HCT116 (cell line): ENCODE data around the gene MTMR10. TPM values are rescaled to one million over a fixed set of nuclear protein-coding genes. Genes with fewer than 3 reads are reported as not detected.

Experiments used
- ATAC-seq: fragments of 200-7000 bp; cut with Tn5 transposase; 2 replicates; pipeline ENCODE4 v1.9.1; 2020; ENCODE audit warnings: mild to moderate bottlenecking, moderate library complexity
- BruUV-seq: library from RNA; stranded (reverse); fragments of 400-500 nt; replicated peaks from 2 replicates; lab custom pipeline; 2021; lab: Mats Ljungman, UMichigan
- CTCF ChIA-PET: fragments of 300-600 bp; sonication (Branson Sonifier 250); formaldehyde crosslinking; loops from one replicate; lab custom pipeline; 2021; ENCODE audit warnings: antibody characterized with exemption; lab: Charles Lee
- POLR2A ChIA-PET: fragments of 300-600, 350-600 bp; sonication (Branson Sonifier 250); formaldehyde crosslinking; loops from one replicate; lab custom pipeline; 2021; ENCODE audit warnings: antibody characterized with exemption; lab: Charles Lee
- RAD21 ChIA-PET, 2 experiments: fragments of 300-600 bp; sonication (Branson Sonifier 250); formaldehyde crosslinking; loops; one replicate each; lab custom pipeline; 2023; ENCODE audit warnings: low total read pairs in 2 of 2; ENCODE audit not compliant: uncharacterized antibody in 2 of 2, unreplicated experiment in 2 of 2, low non-redundant PET in 1 of 2; lab: Charles Lee
- DNase-seq: peaks from one replicate; pipeline ENCODE4 v3.0.0-alpha.2; 2010; ENCODE audit warnings: low read depth, low spot score
- H2AFZ ChIP-seq: fragments of 200-600 bp; shearing (Covaris generic), sonication (generic); 2 replicates; pipeline ENCODE4 v1.6.1; 2017; ENCODE audit warnings: low read depth, mixed run types, mixed read lengths, antibody characterized with exemption, low read length; ENCODE audit not compliant: poor library complexity, severe bottlenecking
- H3K27ac ChIP-seq: 2 replicates; pipeline ENCODE4 v1.5.1; 2012; ENCODE audit warnings: low read depth, low read length
- H3K27me3 ChIP-seq: fragments of 200-600 bp; sonication (generic); 2 replicates; pipeline ENCODE4 v1.6.1; 2016; ENCODE audit warnings: mixed run types, low read length, mixed read lengths; ENCODE audit not compliant: insufficient read depth
- H3K36me3 ChIP-seq, 2 experiments: fragments of 200-500 bp in 1 of 2; fragments of 200-600 bp in 1 of 2; sonication (Bioruptor generic) in 1 of 2; sonication (generic) in 1 of 2; 2 replicates each; pipeline versions ENCODE4 v1.5.1 to v1.6.1; 2014 to 2016; ENCODE audit warnings: low read length in 2 of 2, inconsistent platforms in 1 of 2, mixed read lengths in 1 of 2, mixed run types in 1 of 2; ENCODE audit not compliant: insufficient read depth in 2 of 2, control insufficient read depth in 1 of 2
- H3K4me1 ChIP-seq, 2 experiments: fragments of 200-600 bp in 1 of 2; sonication (generic) in 1 of 2; 2 replicates each; pipeline versions ENCODE4 v1.5.1 to v1.6.1; 2012 to 2017; ENCODE audit warnings: low read length in 2 of 2, inconsistent platforms in 1 of 2, mild to moderate bottlenecking in 1 of 2, mixed read lengths in 1 of 2, mixed run types in 1 of 2, moderate library complexity in 1 of 2; ENCODE audit not compliant: insufficient read depth in 2 of 2, control insufficient read depth in 1 of 2
- H3K4me2 ChIP-seq: fragments of 200-600 bp; sonication (generic); 2 replicates; pipeline ENCODE4 v1.6.1; 2017; ENCODE audit warnings: mixed run types, low read length, mixed read lengths
- H3K4me3 ChIP-seq, 2 experiments: fragments of 200-600 bp in 1 of 2; sonication (generic) in 1 of 2; replicated peaks in 1 of 2; 2 replicates each; pipeline ENCODE4 v1.5.1; 2011 to 2016; ENCODE audit warnings: low read length in 2 of 2, control low read depth in 1 of 2, low read depth in 1 of 2, mild to moderate bottlenecking in 1 of 2, mixed read lengths in 1 of 2, mixed run types in 1 of 2
- H3K79me2 ChIP-seq: fragments of 200-600 bp; sonication (generic); 2 replicates; pipeline ENCODE4 v1.6.1; 2017; ENCODE audit warnings: mild to moderate bottlenecking, mixed run types, low read length, moderate library complexity, mixed read lengths; ENCODE audit not compliant: insufficient read depth
- H3K9ac ChIP-seq: fragments of 200-600 bp; sonication (generic); 2 replicates; pipeline ENCODE4 v1.6.1; 2016; ENCODE audit warnings: low read length, mixed read lengths
- H3K9me2 ChIP-seq: fragments of 200-600 bp; sonication (generic), shearing (Covaris generic); 2 replicates; pipeline ENCODE4 v1.6.1; 2017; ENCODE audit warnings: mixed run types, mild to moderate bottlenecking, moderate library complexity; ENCODE audit not compliant: insufficient read depth
- H3K9me3 ChIP-seq, 2 experiments: fragments of 200-500 bp in 1 of 2; fragments of 200-600 bp in 1 of 2; sonication (Bioruptor generic) in 1 of 2; sonication (generic) in 1 of 2; 2 replicates each; pipeline ENCODE4 v1.6.1; 2014 to 2017; ENCODE audit warnings: low read length in 2 of 2, mixed read lengths in 2 of 2, inconsistent platforms in 1 of 2, low read depth in 1 of 2, mild to moderate bottlenecking in 1 of 2, mixed run types in 1 of 2, moderate library complexity in 1 of 2; ENCODE audit not compliant: control insufficient read depth in 1 of 2, insufficient read depth in 1 of 2
- H4K20me1 ChIP-seq: fragments of 200-600 bp; sonication (generic), shearing (Covaris generic); 2 replicates; pipeline ENCODE4 v1.6.1; 2017; ENCODE audit warnings: mixed run types, mild to moderate bottlenecking, moderate library complexity; ENCODE audit not compliant: insufficient read depth
- CBX3 ChIP-seq: IDR thresholded peaks from 2 replicates; pipeline ENCODE4 v1.6.1; 2012; ENCODE audit warnings: low read depth
- CEBPB ChIP-seq: IDR thresholded peaks from 2 replicates; pipeline ENCODE4 v1.6.1; 2012; ENCODE audit warnings: low read depth
- EGR1 ChIP-seq: IDR thresholded peaks from 2 replicates; pipeline ENCODE4 v1.6.1; 2012; ENCODE audit warnings: low read depth
- JUND ChIP-seq: IDR thresholded peaks from 2 replicates; pipeline ENCODE4 v1.6.1; 2012
- POLR2A ChIP-seq: IDR thresholded peaks from 2 replicates; pipeline ENCODE4 v1.7.0; 2011; ENCODE audit warnings: borderline replicate concordance; ENCODE audit not compliant: insufficient read depth, insufficient read length; ENCODE audit errors: extremely low read depth
- RAD21 ChIP-seq: IDR thresholded peaks from 2 replicates; pipeline ENCODE4 v1.6.1; 2012; ENCODE audit warnings: low read depth, mild to moderate bottlenecking
- SIN3A ChIP-seq: IDR thresholded peaks from 2 replicates; pipeline ENCODE4 v1.6.1; 2012; ENCODE audit warnings: low read depth
- YY1 ChIP-seq: IDR thresholded peaks from 2 replicates; pipeline ENCODE4 v1.6.1; 2011; ENCODE audit warnings: low read length, low read depth, moderate library complexity, mild to moderate bottlenecking; ENCODE audit not compliant: insufficient replicate concordance; ENCODE audit errors: extremely low read depth
- ZBTB33 ChIP-seq: IDR thresholded peaks from 2 replicates; pipeline ENCODE4 v1.6.1; 2011; ENCODE audit warnings: mild to moderate bottlenecking, low read length, moderate library complexity; ENCODE audit not compliant: insufficient replicate concordance; ENCODE audit errors: extremely low read depth
- intact Hi-C: fragments of 100-400 bp; cut with micrococcal nuclease; formaldehyde crosslinking; loops from 2 replicates; pipeline ENCODE4 v1.10.0; 2022
- total RNA-seq: library from RNA; stranded (reverse); gene quantifications from one replicate; pipeline ENCODE4 v1.2.1, GENCODE V29; 2021; ENCODE audit not compliant: unreplicated experiment

The MTMR10 gene
- total RNA-seq, 1 experiment from 2014 or later = 13.4 TPM

DNA sequence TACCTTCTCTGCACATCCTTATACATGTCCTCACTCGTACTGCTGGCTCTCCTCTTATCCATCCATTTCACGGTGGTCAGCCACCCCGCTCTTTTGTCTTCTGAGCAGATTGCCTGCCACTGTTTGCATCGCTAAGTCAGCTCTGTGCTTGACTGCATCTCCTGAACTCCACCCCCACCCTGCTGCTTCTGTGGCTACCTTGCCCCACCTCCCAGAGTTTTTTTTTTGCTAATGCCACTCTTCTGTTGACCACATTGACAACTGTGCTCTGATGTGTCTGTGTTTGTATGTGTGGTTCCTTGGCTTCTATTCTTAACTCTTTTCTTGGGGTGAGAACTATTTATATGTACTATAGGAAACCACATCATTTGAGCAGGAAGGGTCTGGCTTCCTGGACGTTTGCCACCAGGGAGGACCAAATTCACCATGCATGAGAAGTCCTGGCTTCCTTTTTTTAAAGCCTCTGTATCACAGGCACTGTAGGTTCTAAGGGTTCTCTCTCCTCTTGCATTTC, 12.8 kb upstream of the MTMR10 start (continued):
- TF ChIP-seq RAD21 (no peak), CEBPB (no peak)

- no peak for DNase-seq
- intact Hi-C loops = no loop called here
- no peaks in the 10 kb centered on the region for H3K9me2 ChIP-seq
- no peaks in the 10 kb centered on the region for H3K4me1 ChIP-seq
- no peaks in the 10 kb centered on the region for H3K79me2 ChIP-seq
- H2AFZ ChIP-seq = no peak overlapping the region
- RAD21 ChIA-PET = no interaction called here
- H3K27me3 ChIP-seq = no peaks in the 10 kb centered on the region
- H4K20me1 ChIP-seq = no peaks in the 10 kb centered on the region
- H3K9ac ChIP-seq = no peak overlapping the region
- no peaks in the 10 kb centered on the region for H3K9me3 ChIP-seq
- H3K36me3 ChIP-seq = no peaks in the 10 kb centered on the region
- POLR2A ChIA-PET = no interaction called here
- H3K27ac ChIP-seq = no peak overlapping the region
- no peak overlapping the region for H3K4me3 ChIP-seq
- H3K4me2 ChIP-seq = no peak overlapping the region
- CTCF ChIA-PET = no interaction called here
- no peak for TF ChIP-seq CBX3
- no peak for TF ChIP-seq ZBTB33
- no peak for TF ChIP-seq JUND
- TF ChIP-seq POLR2A = no peak
- no peak for TF ChIP-seq EGR1
- no peak for TF ChIP-seq SIN3A
- no peak for TF ChIP-seq YY1
- TF ChIP-seq, all 23 proteins: peak for 0
- ATAC-seq = no peak
- BruUV-seq = no TSS peak
Observed at GRCh38 chr15:31001702-31002101, 10.3 kb upstream of the MTMR10 start.
